ENCODE measurements around the gene PTPRN2. TPM values are rescaled to one million over a fixed set of nuclear protein-coding genes. Genes with fewer than 3 reads are reported as not detected.

Gene PTPRN2
- total RNA-seq, 1 experiment from 2014 or later, result 2.1 TPM

DNA sequence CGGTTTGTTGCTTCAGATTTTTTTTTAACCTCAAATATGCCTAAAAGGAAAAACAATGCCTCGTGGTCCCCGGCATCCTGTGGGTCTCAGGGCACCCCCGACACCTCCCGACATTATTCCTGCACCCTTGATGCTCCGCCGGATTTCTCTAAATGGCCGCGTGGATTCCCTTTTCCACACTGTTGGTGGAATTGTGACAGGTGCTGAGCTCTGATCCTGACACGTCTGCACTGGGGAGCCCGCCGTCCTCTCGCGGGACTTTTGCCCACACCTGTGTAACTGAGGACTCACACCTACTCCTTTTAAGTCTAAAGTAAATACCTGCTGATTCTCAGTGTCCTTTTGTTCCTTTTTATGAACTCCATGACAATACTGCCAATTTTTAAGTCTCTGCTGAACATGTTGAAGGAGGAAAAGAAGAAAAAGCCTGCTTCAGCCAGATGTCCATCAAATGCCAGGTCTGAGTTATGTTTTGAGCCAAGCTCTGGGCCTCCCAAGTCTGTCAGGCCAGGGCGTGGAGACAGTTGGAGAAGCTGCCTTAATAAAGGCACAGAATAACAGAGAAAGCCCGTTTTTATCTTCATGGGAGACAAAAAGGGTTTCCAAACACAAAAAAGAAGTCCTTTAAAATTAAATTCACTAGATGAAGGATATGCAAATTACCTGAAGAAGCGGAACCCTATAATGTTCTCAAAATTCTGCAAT, 682.6 kb downstream of the PTPRN2 start:
- H3K9ac ChIP-seq (ENCODE audit: low read length), result no peak overlapping the region
- no peak overlapping the region for H3K4me3 ChIP-seq (replicated peaks in 1 of 2; ENCODE audit: low read depth in 1 of 2, low read length in 2 of 2)
- H3K4me2 ChIP-seq (ENCODE audit: low read length), result peak overlapping the region; percentile 51; the same call in 1 of the 2 replicates
- POLR2A ChIA-PET, result no interaction called here
- no peaks in the 10 kb centered on the region for H3K36me3 ChIP-seq (ENCODE audit: control insufficient read depth in 1 of 2, insufficient read depth in 2 of 2, low read length in 2 of 2)
- no peaks in the 10 kb centered on the region for H3K9me3 ChIP-seq (ENCODE audit: control insufficient read depth in 1 of 2, insufficient read depth in 1 of 2, low read depth in 1 of 2, low read length in 2 of 2)
- no TSS peak for BruUV-seq (replicated peaks)
- TF ChIP-seq POLR2AphosphoS5 (IDR thresholded peaks at IDR 0.05; ENCODE audit: low read depth, low read length) (no peak), SP1 (IDR thresholded peaks at IDR 0.05; ENCODE audit: low read depth) (no peak), YY1 (IDR thresholded peaks at IDR 0.05; ENCODE audit: extremely low read depth, insufficient replicate concordance, low read depth, low read length) (no peak), CBX3 (IDR thresholded peaks at IDR 0.05; ENCODE audit: low read depth) (no peak), ATF3 (IDR thresholded peaks at IDR 0.05) (no peak), SIN3A (IDR thresholded peaks at IDR 0.05; ENCODE audit: low read depth) (no peak), ELF1 (IDR thresholded peaks at IDR 0.05; ENCODE audit: borderline replicate concordance, low read depth) (no peak), ZNF274 (IDR thresholded peaks at IDR 0.05; ENCODE audit: low read depth, low read length) (no peak), CTCF (IDR thresholded peaks at IDR 0.05 in 2 of 3, conservative IDR thresholded peaks at IDR 0.05 in 1 of 3; ENCODE audit: borderline replicate concordance in 1 of 3, insufficient read depth in 1 of 3, low read depth in 2 of 3, low read length in 2 of 3) (no peak)
- TF ChIP-seq, protein P1, sequence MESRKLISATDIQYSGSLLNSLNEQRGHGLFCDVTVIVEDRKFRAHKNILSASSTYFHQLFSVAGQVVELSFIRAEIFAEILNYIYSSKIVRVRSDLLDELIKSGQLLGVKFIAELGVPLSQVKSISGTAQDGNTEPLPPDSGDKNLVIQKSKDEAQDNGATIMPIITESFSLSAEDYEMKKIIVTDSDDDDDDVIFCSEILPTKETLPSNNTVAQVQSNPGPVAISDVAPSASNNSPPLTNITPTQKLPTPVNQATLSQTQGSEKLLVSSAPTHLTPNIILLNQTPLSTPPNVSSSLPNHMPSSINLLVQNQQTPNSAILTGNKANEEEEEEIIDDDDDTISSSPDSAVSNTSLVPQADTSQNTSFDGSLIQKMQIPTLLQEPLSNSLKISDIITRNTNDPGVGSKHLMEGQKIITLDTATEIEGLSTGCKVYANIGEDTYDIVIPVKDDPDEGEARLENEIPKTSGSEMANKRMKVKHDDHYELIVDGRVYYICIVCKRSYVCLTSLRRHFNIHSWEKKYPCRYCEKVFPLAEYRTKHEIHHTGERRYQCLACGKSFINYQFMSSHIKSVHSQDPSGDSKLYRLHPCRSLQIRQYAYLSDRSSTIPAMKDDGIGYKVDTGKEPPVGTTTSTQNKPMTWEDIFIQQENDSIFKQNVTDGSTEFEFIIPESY (IDR thresholded peaks at IDR 0.05; ENCODE audit: extremely low read depth, insufficient replicate concordance, low read length), result no peak
- no peaks in the 10 kb centered on the region for H4K20me1 ChIP-seq (ENCODE audit: insufficient read depth)
- H3K27me3 ChIP-seq (ENCODE audit: insufficient read depth, low read length), result no peaks in the 10 kb centered on the region
- no peaks in the 10 kb centered on the region for H3K79me2 ChIP-seq (ENCODE audit: insufficient read depth, low read length)
- intact Hi-C loops (cut with micrococcal nuclease), result no loop called here
- peaks cover 0 to 7% of the 10 kb centered on the region in 2 experiments; a peak in 2 of 4 replicates for H3K4me1 ChIP-seq (ENCODE audit: control insufficient read depth in 1 of 2, insufficient read depth in 2 of 2, low read length in 2 of 2)
- DNase-seq (ENCODE audit: low read depth, low spot score) (no peak), ATAC-seq (no peak)
- no peak overlapping the region for H3K27ac ChIP-seq (ENCODE audit: low read depth, low read length)
- H3K9me2 ChIP-seq (ENCODE audit: insufficient read depth), result no peaks in the 10 kb centered on the region
- no peak overlapping the region for H2AFZ ChIP-seq (ENCODE audit: low read depth, low read length, poor library complexity, severe bottlenecking)
- CTCF ChIA-PET, result no interaction called here
- RAD21 ChIA-PET (ENCODE audit: low non-redundant PET in 1 of 2, low total read pairs in 2 of 2, uncharacterized antibody in 2 of 2, unreplicated experiment in 2 of 2), result no interaction called here
